NT2/D1 (cell line): ENCODE measurements around the gene ABCD3.

ENCODE experiments used
- YY1 ChIP-seq: IDR thresholded peaks from 2 replicates; pipeline ENCODE4 v1.6.1; 2011; ENCODE audit not compliant: insufficient read length, insufficient read depth
- ZNF274 ChIP-seq: IDR thresholded peaks from 2 replicates; pipeline ENCODE4 v1.6.1; 2011; ENCODE audit warnings: mild to moderate bottlenecking, low read depth, low read length

DNA sequence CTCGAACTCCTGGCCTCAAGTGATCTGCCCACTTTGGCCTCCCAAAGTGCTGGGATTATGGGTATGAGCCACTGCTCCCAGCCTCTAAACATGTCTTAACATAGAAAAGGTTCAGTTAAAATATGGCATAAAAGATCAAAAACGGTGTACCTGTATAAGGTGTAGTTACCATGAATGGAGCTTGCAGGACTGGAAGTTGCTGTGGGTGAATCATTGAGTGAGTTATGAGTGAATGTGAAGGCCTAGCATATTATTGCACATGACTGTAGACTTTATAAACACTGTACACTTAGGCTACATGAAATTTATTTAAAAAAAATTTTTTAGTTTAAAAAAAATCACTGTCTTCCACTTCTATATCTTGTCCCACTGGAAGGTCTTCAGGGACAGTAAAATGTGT, 15.7 kb downstream of the ABCD3 start:
- no peak for TF ChIP-seq YY1
- TF ChIP-seq ZNF274, result no peak
